HL-60 (cell line): ENCODE results near the gene RNF223.

Source experiments
- DNase-seq, 2 experiments: peaks; one replicate each; pipeline ENCODE4 v3.0.0-alpha.2; 2010 to 2020; ENCODE audit warnings: low read depth in 1 of 2, low spot score in 1 of 2
- H3K27ac ChIP-seq: fragments of 250-450 bp; sonication (Bioruptor Pico); replicated peaks from 2 replicates; pipeline ENCODE4 v1.5.1; 2020; ENCODE audit warnings: mild to moderate bottlenecking, moderate library complexity
- H3K27me3 ChIP-seq: fragments of 250-450 bp; sonication (Bioruptor Pico); 2 replicates; pipeline ENCODE4 v1.5.1; 2021; ENCODE audit warnings: mild to moderate bottlenecking, moderate library complexity; ENCODE audit not compliant: insufficient read depth, poor library complexity, severe bottlenecking
- H3K4me3 ChIP-seq: replicated peaks from 2 replicates; pipeline ENCODE4 v1.5.1; 2011; ENCODE audit warnings: mild to moderate bottlenecking, control low read depth, low read length; ENCODE audit not compliant: insufficient read depth
- CTCF ChIP-seq: IDR thresholded peaks from one replicate; pipeline ENCODE4 v1.5.1; 2011; ENCODE audit warnings: low read length, control low read depth, inconsistent platforms; ENCODE audit not compliant: insufficient read depth
- GABPA ChIP-seq: IDR thresholded peaks from 2 replicates; pipeline ENCODE4 v1.6.1; 2012; ENCODE audit warnings: low read depth
- POLR2AphosphoS5 ChIP-seq: IDR thresholded peaks from 2 replicates; pipeline ENCODE4 v1.6.1; 2012; ENCODE audit warnings: low read depth
- REST ChIP-seq: IDR thresholded peaks from 2 replicates; pipeline ENCODE4 v1.6.1; 2012; ENCODE audit warnings: low read depth; ENCODE audit not compliant: insufficient replicate concordance
- SPI1 ChIP-seq: IDR thresholded peaks from 2 replicates; pipeline ENCODE4 v1.6.1; 2012; ENCODE audit warnings: low read depth, mild to moderate bottlenecking, borderline replicate concordance

The RNF223 gene

GRCh38 chr1:1040004-1040991, 33.8 kb downstream of the RNF223 start:
- peak overlapping the region; percentile 34 for H3K4me3 ChIP-seq
- peak; percentile 57 to 84 for DNase-seq
- peaks cover 11% of the 10 kb centered on the region for H3K27me3 ChIP-seq
- TF ChIP-seq CTCF (no peak), SPI1 (no peak), GABPA (no peak), POLR2AphosphoS5 (no peak), REST (no peak)
- no peak overlapping the region for H3K27ac ChIP-seq

GRCh38 chr1:1039145-1039910, 34.8 kb downstream of the RNF223 start:
- Histone ChIP-seq H3K4me3 (peak overlapping the region; percentile 34), H3K27ac (no peak overlapping the region), H3K27me3 (peaks cover 18% of the 10 kb centered on the region)
- peak in 1 of 2 experiments; percentile 57 for DNase-seq
- TF ChIP-seq GABPA = no peak
- no peak for TF ChIP-seq REST
- TF ChIP-seq POLR2AphosphoS5 = no peak
- TF ChIP-seq CTCF = no peak
- no peak for TF ChIP-seq SPI1

- TF ChIP-seq REST (no peak), SPI1 (peak; percentile 50; the same call in 1 of the 2 replicates)
- peak in 1 of 2 experiments; percentile 59 for DNase-seq
- H3K27me3 ChIP-seq = peaks cover 23% of the 10 kb centered on the region
- no peak overlapping the region for H3K27ac ChIP-seq
- H3K4me3 ChIP-seq = no peak overlapping the region
These were observed 35.4 kb downstream of the RNF223 start for GRCh38 chr1:1038694-1039093.
